ENCODE data around the gene SPA17. TPM values are rescaled to one million over a fixed set of nuclear protein-coding genes. Genes with fewer than 3 reads are reported as not detected.

Gene SPA17
- total and polyA plus RNA-seq, 9 of the 15 experiments (the other 6 are each of a cell fraction or from before 2014, with no cell fraction given), result 6.0 to 19.5 (median 12.6) TPM

DNA sequence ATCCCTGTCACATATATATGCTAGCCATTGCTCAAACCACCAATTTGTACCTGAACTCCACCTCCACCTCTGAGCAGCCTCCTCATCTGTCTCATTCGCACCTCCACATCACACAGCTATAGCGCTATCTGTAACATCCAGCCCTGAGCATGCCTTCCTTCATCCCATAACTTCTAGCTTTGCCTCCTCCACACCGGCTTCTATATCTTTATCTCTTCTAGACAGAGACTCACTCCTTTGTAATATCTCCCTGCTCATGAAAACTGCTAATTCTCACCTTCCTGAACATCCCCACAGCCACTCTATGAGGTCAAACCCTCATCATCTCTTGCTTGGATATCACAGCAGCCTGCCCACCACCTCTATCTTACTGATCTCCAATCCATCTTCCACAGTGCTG lies 6.1 kb upstream of the SPA17 start (continued):
- TF ChIP-seq, protein P1, sequence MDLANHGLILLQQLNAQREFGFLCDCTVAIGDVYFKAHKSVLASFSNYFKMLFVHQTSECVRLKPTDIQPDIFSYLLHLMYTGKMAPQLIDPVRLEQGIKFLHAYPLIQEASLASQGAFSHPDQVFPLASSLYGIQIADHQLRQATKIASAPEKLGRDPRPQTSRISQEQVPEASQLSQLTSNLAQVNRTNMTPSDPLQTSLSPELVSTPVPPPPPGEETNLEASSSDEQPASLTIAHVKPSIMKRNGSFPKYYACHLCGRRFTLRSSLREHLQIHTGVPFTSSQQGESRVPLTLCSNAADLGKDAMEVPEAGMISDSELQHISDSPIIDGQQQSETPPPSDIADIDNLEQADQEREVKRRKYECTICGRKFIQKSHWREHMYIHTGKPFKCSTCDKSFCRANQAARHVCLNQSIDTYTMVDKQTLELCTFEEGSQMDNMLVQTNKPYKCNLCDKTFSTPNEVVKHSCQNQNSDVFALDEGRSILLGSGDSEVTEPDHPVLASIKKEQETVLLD (IDR thresholded peaks at IDR 0.05), result peak; percentile 57; the same call in 1 of the 2 replicates
- TF ChIP-seq YBX1 (IDR thresholded peaks at IDR 0.05), result no peak
- TF ChIP-seq GABPA (tag; conservative IDR thresholded peaks at IDR 0.05; ENCODE audit: low read depth), result no peak
- no peak for TF ChIP-seq KLF6 (CRISPR knock-in tag; IDR thresholded peaks at IDR 0.05; ENCODE audit: borderline replicate concordance)
- TF ChIP-seq NCOA1 (IDR thresholded peaks at IDR 0.05; ENCODE audit: low read depth), result peak; percentile 55; the same call in 1 of the 2 replicates
- TF ChIP-seq HDAC2 (IDR thresholded peaks at IDR 0.05), result peak; percentile 78
- peak; percentile 83 for TF ChIP-seq GATA2 (CRISPR knock-in tag; IDR thresholded peaks at IDR 0.05)
- no peak for TF ChIP-seq ETV6 (IDR thresholded peaks at IDR 0.05; ENCODE audit: borderline replicate concordance in 1 of 2, low read depth in 2 of 2, low read length in 1 of 2)
- no peak for TF ChIP-seq ETV6 (CRISPR knock-in tag; IDR thresholded peaks at IDR 0.05; ENCODE audit: borderline replicate concordance)
- peak; percentile 89 to 94 for TF ChIP-seq TRIM24 (IDR thresholded peaks at IDR 0.05)
- TF ChIP-seq HDAC6 (IDR thresholded peaks at IDR 0.05; ENCODE audit: low read depth, low read length), result no peak
- TF ChIP-seq CTBP1 (IDR thresholded peaks at IDR 0.05; ENCODE audit: borderline replicate concordance), result peak; percentile 89
- TF ChIP-seq TAF1 (IDR thresholded peaks at IDR 0.05; ENCODE audit: control insufficient read depth, extremely low read depth, insufficient read depth, low read length, severe bottlenecking), result no peak
- no peak for TF ChIP-seq ZNF197 (CRISPR knock-in tag; IDR thresholded peaks at IDR 0.05; ENCODE audit: low read depth)
- TF ChIP-seq TAL1 (IDR thresholded peaks at IDR 0.05), result peak; percentile 96
- 0 out of 2 replicates have a peak, but pooled peaks have one; percentile 9 for TF ChIP-seq EHMT2 (IDR thresholded peaks at IDR 0.05)
- no peak for TF ChIP-seq CSDE1 (IDR thresholded peaks at IDR 0.05)
- TF ChIP-seq TEAD4 (IDR thresholded peaks at IDR 0.05; ENCODE audit: low read length), result peak; percentile 96
- no peak for TF ChIP-seq TEAD4 (CRISPR knock-in tag; IDR thresholded peaks at IDR 0.05; ENCODE audit: borderline replicate concordance)
- TF ChIP-seq, protein P2, sequence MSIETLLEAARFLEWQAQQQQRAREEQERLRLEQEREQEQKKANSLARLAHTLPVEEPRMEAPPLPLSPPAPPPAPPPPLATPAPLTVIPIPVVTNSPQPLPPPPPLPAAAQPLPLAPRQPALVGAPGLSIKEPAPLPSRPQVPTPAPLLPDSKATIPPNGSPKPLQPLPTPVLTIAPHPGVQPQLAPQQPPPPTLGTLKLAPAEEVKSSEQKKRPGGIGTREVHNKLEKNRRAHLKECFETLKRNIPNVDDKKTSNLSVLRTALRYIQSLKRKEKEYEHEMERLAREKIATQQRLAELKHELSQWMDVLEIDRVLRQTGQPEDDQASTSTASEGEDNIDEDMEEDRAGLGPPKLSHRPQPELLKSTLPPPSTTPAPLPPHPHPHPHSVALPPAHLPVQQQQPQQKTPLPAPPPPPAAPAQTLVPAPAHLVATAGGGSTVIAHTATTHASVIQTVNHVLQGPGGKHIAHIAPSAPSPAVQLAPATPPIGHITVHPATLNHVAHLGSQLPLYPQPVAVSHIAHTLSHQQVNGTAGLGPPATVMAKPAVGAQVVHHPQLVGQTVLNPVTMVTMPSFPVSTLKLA (conservative IDR thresholded peaks at IDR 0.05), result peak in 1 of 2 experiments; percentile 52; a peak in 1 of 4 replicates
- TF ChIP-seq RBM14 (IDR thresholded peaks at IDR 0.05; ENCODE audit: borderline replicate concordance, insufficient read depth, low read depth, low read length), result no peak
- peak; percentile 43; the same call in 1 of the 2 replicates for TF ChIP-seq LEF1 (IDR thresholded peaks at IDR 0.05)
- TF ChIP-seq, protein P3, sequence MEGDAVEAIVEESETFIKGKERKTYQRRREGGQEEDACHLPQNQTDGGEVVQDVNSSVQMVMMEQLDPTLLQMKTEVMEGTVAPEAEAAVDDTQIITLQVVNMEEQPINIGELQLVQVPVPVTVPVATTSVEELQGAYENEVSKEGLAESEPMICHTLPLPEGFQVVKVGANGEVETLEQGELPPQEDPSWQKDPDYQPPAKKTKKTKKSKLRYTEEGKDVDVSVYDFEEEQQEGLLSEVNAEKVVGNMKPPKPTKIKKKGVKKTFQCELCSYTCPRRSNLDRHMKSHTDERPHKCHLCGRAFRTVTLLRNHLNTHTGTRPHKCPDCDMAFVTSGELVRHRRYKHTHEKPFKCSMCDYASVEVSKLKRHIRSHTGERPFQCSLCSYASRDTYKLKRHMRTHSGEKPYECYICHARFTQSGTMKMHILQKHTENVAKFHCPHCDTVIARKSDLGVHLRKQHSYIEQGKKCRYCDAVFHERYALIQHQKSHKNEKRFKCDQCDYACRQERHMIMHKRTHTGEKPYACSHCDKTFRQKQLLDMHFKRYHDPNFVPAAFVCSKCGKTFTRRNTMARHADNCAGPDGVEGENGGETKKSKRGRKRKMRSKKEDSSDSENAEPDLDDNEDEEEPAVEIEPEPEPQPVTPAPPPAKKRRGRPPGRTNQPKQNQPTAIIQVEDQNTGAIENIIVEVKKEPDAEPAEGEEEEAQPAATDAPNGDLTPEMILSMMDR (IDR thresholded peaks at IDR 0.05 in 2 of 3, conservative IDR thresholded peaks at IDR 0.05 in 1 of 3; ENCODE audit: insufficient read depth in 2 of 3, low read depth in 1 of 3, low read length in 3 of 3), result no peak
- TF ChIP-seq TBL1XR1 (IDR thresholded peaks at IDR 0.05; ENCODE audit: low read length in 2 of 2), result peak in 1 of 2 experiments; percentile 76; a peak in 1 of 4 replicates
- TF ChIP-seq ZEB2 (IDR thresholded peaks at IDR 0.05), result peak; percentile 97

Data from K562 (cell line).